HepG2 (cell line): ENCODE measurements around the gene NSFL1C. TPM values are rescaled to one million over a fixed set of nuclear protein-coding genes. Genes with fewer than 3 reads are reported as not detected.

Experiments used
- ATAC-seq: fragments of 200-7000 bp; cut with Tn5 transposase; 3 replicates; pipeline ENCODE4 v1.9.1; 2020; ENCODE audit warnings: mild to moderate bottlenecking, moderate library complexity
- BruUV-seq: library from RNA; stranded (reverse); fragments of 400-500 nt; replicated peaks from 2 replicates; lab custom pipeline; 2021; lab: Mats Ljungman, UMichigan
- CTCF ChIA-PET: fragments of 300-600 bp; formaldehyde crosslinking; extraction: SDS; loops from one replicate; lab custom pipeline; 2021; ENCODE audit warnings: low total read pairs, inconsistent platforms, low intra/inter-chr PET ratio; lab: Yijun Ruan, JAX
- POLR2A ChIA-PET: fragments of 350-600 bp; sonication (Branson Sonifier 250); formaldehyde crosslinking; loops from one replicate; lab custom pipeline; 2020; ENCODE audit warnings: antibody characterized with exemption, inconsistent platforms; lab: Yijun Ruan, JAX
- DNase-seq: peaks from one replicate; pipeline ENCODE4 v3.0.0-alpha.2; 2015; ENCODE audit warnings: low spot score
- FAIRE-seq: peaks from 3 replicates; lab custom pipeline; 2011; peaks lifted over from hg19 to GRCh38; lab: Jason Lieb, UNC
- H2AFZ ChIP-seq: one replicate; pipeline ENCODE4 v1.6.1; 2011; ENCODE audit warnings: low read length, inconsistent platforms
- H3K27ac ChIP-seq: fragments of 300-600 bp; 3 replicates; pipeline ENCODE4 v1.8.0; 2011; ENCODE audit warnings: mixed run types, mild to moderate bottlenecking, mixed read lengths, low read length, inconsistent platforms; ENCODE audit not compliant: insufficient read depth; ENCODE audit errors: extremely low read length
- H3K27me3 ChIP-seq, 2 experiments: fragments of 200-600 bp in 1 of 2; 2 replicates in 1 of 2; 3 replicates in 1 of 2; pipeline versions ENCODE4 v1.6.0 to v1.8.0; 2011; ENCODE audit warnings: low read length in 2 of 2, mild to moderate bottlenecking in 2 of 2, moderate library complexity in 2 of 2, inconsistent platforms in 1 of 2; ENCODE audit not compliant: insufficient read depth in 2 of 2, control insufficient read depth in 1 of 2
- H3K36me3 ChIP-seq, 2 experiments: fragments of 200-600 bp in 1 of 2; replicated peaks in 1 of 2; 2 replicates in 1 of 2; 3 replicates in 1 of 2; pipeline versions ENCODE4 v1.5.1 to v1.8.0; 2011; ENCODE audit warnings: low read length in 2 of 2, inconsistent platforms in 1 of 2; ENCODE audit not compliant: insufficient read depth in 2 of 2, control insufficient read depth in 1 of 2
- H3K4me1 ChIP-seq: 2 replicates; pipeline ENCODE4 v1.5.1; 2012; ENCODE audit warnings: low read length, inconsistent platforms; ENCODE audit not compliant: insufficient read depth
- H3K4me2 ChIP-seq: 2 replicates; pipeline ENCODE4 v1.6.0; 2011; ENCODE audit warnings: low read depth, low read length, inconsistent platforms
- H3K4me3 ChIP-seq, 3 experiments: fragments of 200-600 bp in 1 of 3; sonication (generic), shearing (Covaris generic) in 1 of 3; replicated peaks in 1 of 3; 2 replicates each; pipeline ENCODE4 v1.5.1; 2011 to 2016; ENCODE audit warnings: low read length in 3 of 3, inconsistent platforms in 2 of 3, low read depth in 2 of 3, mild to moderate bottlenecking in 2 of 3, control low read depth in 1 of 3, mixed read lengths in 1 of 3; ENCODE audit not compliant: insufficient read depth in 1 of 3
- H3K79me2 ChIP-seq: one replicate; pipeline ENCODE4 v1.6.1; 2011; ENCODE audit warnings: low read length, inconsistent platforms; ENCODE audit not compliant: insufficient read depth
- H3K9ac ChIP-seq: 2 replicates; pipeline ENCODE4 v1.6.0; 2011; ENCODE audit warnings: mild to moderate bottlenecking, low read depth, low read length, inconsistent platforms; ENCODE audit not compliant: insufficient read depth
- H3K9me3 ChIP-seq: 2 replicates; pipeline ENCODE4 v1.5.1; 2012; ENCODE audit warnings: mild to moderate bottlenecking, low read length
- H4K20me1 ChIP-seq: 2 replicates; pipeline ENCODE4 v1.6.0; 2011; ENCODE audit warnings: inconsistent platforms, mild to moderate bottlenecking, low read length, moderate library complexity; ENCODE audit not compliant: insufficient read depth
- JARID2 ChIP-seq: sonication (generic); formaldehyde crosslinking; IDR thresholded peaks from 2 replicates; pipeline ENCODE4 v1.8.1; 2023; ENCODE audit warnings: missing genetic modification reagents, inconsistent platforms; ENCODE audit not compliant: insufficient replicate concordance
- SMC3 ChIP-seq: IDR thresholded peaks from 2 replicates; pipeline ENCODE4 v1.6.1; 2011; ENCODE audit warnings: low read length, improper control_type of control experiment
- THAP7 ChIP-seq: sonication (generic); formaldehyde crosslinking; IDR thresholded peaks from 2 replicates; pipeline ENCODE4 v1.8.1; 2023; ENCODE audit warnings: mild to moderate bottlenecking, missing genetic modification reagents
- ZBTB14 ChIP-seq: sonication (generic); formaldehyde crosslinking; IDR thresholded peaks from 2 replicates; pipeline ENCODE4 v1.4.0; 2020; ENCODE audit warnings: missing genetic modification reagents
- ZNF136 ChIP-seq: sonication (generic); formaldehyde crosslinking; IDR thresholded peaks from 2 replicates; pipeline ENCODE4 v1.8.1; 2022; ENCODE audit warnings: low read depth, mild to moderate bottlenecking, moderate library complexity, missing genetic modification reagents
- ZNF263 ChIP-seq: sonication (generic); formaldehyde crosslinking; IDR thresholded peaks from 2 replicates; pipeline ENCODE4 v1.4.0; 2020; ENCODE audit warnings: missing genetic modification reagents
- ZNF30 ChIP-seq: sonication (generic); formaldehyde crosslinking; IDR thresholded peaks from 2 replicates; pipeline ENCODE4 v1.5.0; 2020; ENCODE audit warnings: mild to moderate bottlenecking, missing genetic modification reagents
- ZNF44 ChIP-seq: sonication (generic); formaldehyde crosslinking; IDR thresholded peaks from 2 replicates; pipeline ENCODE4 v1.5.1; 2020; ENCODE audit warnings: mild to moderate bottlenecking, missing genetic modification reagents
- ZNF503 ChIP-seq: sonication (generic); formaldehyde crosslinking; IDR thresholded peaks from 2 replicates; pipeline ENCODE4 v1.4.0; 2020; ENCODE audit warnings: missing genetic modification reagents
- ZNF512 ChIP-seq: sonication (generic); formaldehyde crosslinking; IDR thresholded peaks from 2 replicates; pipeline ENCODE4 v1.4.0; 2020; ENCODE audit warnings: mild to moderate bottlenecking, missing genetic modification reagents
- ZNF605 ChIP-seq: sonication (generic); formaldehyde crosslinking; IDR thresholded peaks from 2 replicates; pipeline ENCODE4 v1.8.0; 2022; ENCODE audit warnings: mild to moderate bottlenecking, missing genetic modification reagents
- ZNF674 ChIP-seq: sonication (generic); formaldehyde crosslinking; IDR thresholded peaks from 2 replicates; pipeline ENCODE4 v1.5.0; 2020; ENCODE audit warnings: low read depth, mild to moderate bottlenecking, missing genetic modification reagents
- ZNF816 ChIP-seq: sonication (generic); formaldehyde crosslinking; IDR thresholded peaks from 2 replicates; pipeline ENCODE4 v1.8.0; 2022; ENCODE audit warnings: missing genetic modification reagents, mild to moderate bottlenecking, borderline replicate concordance
- WGBS: methylation state at CpG from one replicate; pipeline ENCODE4 v1.1.6; 2017; ENCODE audit warnings: low lambda C conversion rate; 5-methylcytosine and 5-hydroxymethylcytosine counted together
- in situ Hi-C: cut with HindIII; loops from 2 replicates; pipeline ENCODE4 v1.10.0; 2017; ENCODE audit warnings: low pct_unique_long_range_greater_than_20kb; ENCODE audit not compliant: extremely low pct_ligation_motif_present
- intact Hi-C: fragments of 100-400 bp; cut with micrococcal nuclease; formaldehyde crosslinking; loops from one replicate; pipeline ENCODE4 v1.10.0; 2022; ENCODE audit not compliant: unreplicated experiment
- polyA plus RNA-seq, 8 experiments: library from polyadenylated mRNA; depleted of rRNA in 3 of 8; stranded (reverse) in 7 of 8; unstranded in 1 of 8; fragments of >200 nt; fragmentation: Illumina TruSeq in 4 of 8; extraction: Trizol in 4 of 8; gene quantifications; 2 replicates each; pipeline versions ENCODE4 v1.2.1 to v1.2.3, GENCODE V29; 2011 to 2016; ENCODE audit warnings: low read depth in 4 of 8, missing spikeins in 1 of 8, mixed read lengths in 1 of 8; ENCODE audit not compliant: insufficient read depth in 1 of 8
- total RNA-seq, 5 experiments: library from RNA; depleted of rRNA; stranded (reverse); fragments of >200 nt; fragmentation: Illumina TruSeq; extraction: Trizol; gene quantifications; 2 replicates each; pipeline ENCODE4 v1.2.3, GENCODE V29; 2016; ENCODE audit warnings: low read depth in 1 of 5

NSFL1C gene
- total and polyA plus RNA-seq, 2 of the 13 experiments (the other 11 are each of a cell fraction or from before 2014, with no cell fraction given), result 22.9 to 62.7 TPM

- ATAC-seq (no peak), DNase-seq (no peak), FAIRE-seq (no peak)
- no peak overlapping the region for H3K27ac ChIP-seq
- H3K4me1 ChIP-seq, result no peaks in the 10 kb centered on the region
- intact Hi-C loops, result no loop called here
- 84% methylated on average over 3 of the region's 3 CpGs for WGBS
- H3K36me3 ChIP-seq, result peaks cover 32 to 49% of the 10 kb centered on the region in 2 experiments
- no peaks in the 10 kb centered on the region for H4K20me1 ChIP-seq
- H2AFZ ChIP-seq, result no peak overlapping the region
- no peak overlapping the region for H3K4me2 ChIP-seq
- ChIA-PET POLR2A (no interaction called here), CTCF (interaction anchor here (1.3 to 7.4 kb wide), 2 partner anchors 63 to 126 kb away, joined by 3 to 122 read pairs; no protein-coding TSS in a partner anchor)
- H3K9me3 ChIP-seq, result no peaks in the 10 kb centered on the region
- in situ Hi-C loops, result loop anchor here (5.0 kb wide), 1 partner anchor 129 kb away; no protein-coding TSS in a partner anchor
- no peak overlapping the region for H3K4me3 ChIP-seq
- H3K79me2 ChIP-seq, result no peaks in the 10 kb centered on the region
- H3K27me3 ChIP-seq, result no peaks in the 10 kb centered on the region
- BruUV-seq, result no TSS peak
- TF ChIP-seq JARID2, result no peak
- no peak for TF ChIP-seq ZNF30
- no peak for TF ChIP-seq ZNF136
- TF ChIP-seq ZNF605 (CRISPR knock-in tag), result no peak
- TF ChIP-seq ZNF44 (CRISPR knock-in tag), result no peak
- TF ChIP-seq ZNF512 (CRISPR knock-in tag), result no peak
- TF ChIP-seq ZNF674 (CRISPR knock-in tag), result no peak
- TF ChIP-seq, all 625 proteins: peak for 0
- H3K9ac ChIP-seq, result no peak overlapping the region
Observed at GRCh38 chr20:1441133-1441532, 25.5 kb downstream of the NSFL1C start.

GRCh38 chr20:1440024-1440423 lies 26.6 kb downstream of the NSFL1C start:
- intact Hi-C loops, result no loop called here
- 89% methylated on average over 6 of the region's 6 CpGs for WGBS
- Histone ChIP-seq H4K20me1 (no peaks in the 10 kb centered on the region), H3K9me3 (no peaks in the 10 kb centered on the region), H3K36me3 (peaks cover 21 to 37% of the 10 kb centered on the region in 2 experiments), H2AFZ (no peak overlapping the region), H3K79me2 (no peaks in the 10 kb centered on the region), H3K4me2 (no peak overlapping the region), H3K9ac (no peak overlapping the region), H3K27me3 (no peaks in the 10 kb centered on the region), H3K27ac (no peak overlapping the region), H3K4me3 (no peak overlapping the region), H3K4me1 (no peaks in the 10 kb centered on the region)
- DNase-seq, result peak; percentile 61
- in situ Hi-C loops, result loop anchor here (5.0 kb wide), 1 partner anchor 128 kb away; no protein-coding TSS in a partner anchor
- ChIA-PET POLR2A (no interaction called here), CTCF (interaction anchor here (0.7 to 7.4 kb wide), 7 partner anchors 16 to 125 kb away, joined by 3 to 122 read pairs (median 3); no protein-coding TSS in a partner anchor)
- FAIRE-seq, result peak; percentile 87
- peak; percentile 73 for ATAC-seq
- BruUV-seq, result TSS peak; percentile 14
- peak; percentile 70; the same call in 1 of the 2 replicates for TF ChIP-seq ZNF263 (CRISPR knock-in tag)
- no peak for TF ChIP-seq ZNF503
- peak; percentile 59; the same call in 1 of the 2 replicates for TF ChIP-seq SMC3
- 0 out of 2 replicates have a peak, but pooled peaks have one; percentile 46 for TF ChIP-seq THAP7 (CRISPR knock-in tag)
- no peak for TF ChIP-seq ZNF816
- no peak for TF ChIP-seq ZBTB14 (CRISPR knock-in tag)
